Muscle of leg (tissue), 11 donors: ENCODE data around the gene DNALI1. TPM values are rescaled to one million over a fixed set of nuclear protein-coding genes. Genes with fewer than 3 reads are reported as not detected.
"Not testable (repeated sequence)": the region's sequence is repeated elsewhere in the genome, so short reads cannot be mapped to it uniquely, and the experiment has no call there.

Source experiments
- DNase-seq: peaks from one replicate; pipeline ENCODE4 v3.0.0; 2013
- H3K27ac ChIP-seq: one replicate; pipeline ENCODE4 v1.5.1; 2013; ENCODE audit warnings: mild to moderate bottlenecking, low read length, control low read depth
- H3K27me3 ChIP-seq: one replicate; pipeline ENCODE4 v1.6.1; 2013; ENCODE audit warnings: low read length; ENCODE audit not compliant: control insufficient read depth, insufficient read depth
- H3K36me3 ChIP-seq: one replicate; pipeline ENCODE4 v1.6.1; 2013; ENCODE audit warnings: low read length; ENCODE audit not compliant: control insufficient read depth, insufficient read depth
- H3K4me1 ChIP-seq: one replicate; pipeline ENCODE4 v1.6.1; 2013; ENCODE audit warnings: low read length; ENCODE audit not compliant: control insufficient read depth, insufficient read depth
- H3K4me3 ChIP-seq: one replicate; pipeline ENCODE4 v1.5.1; 2013; ENCODE audit warnings: low read length, control low read depth
- H3K9me3 ChIP-seq: replicated peaks from 2 replicates; pipeline ENCODE4 v1.6.1; 2013; ENCODE audit warnings: low read depth, low read length; ENCODE audit not compliant: control insufficient read depth
- WGBS: methylation state at CpG from one replicate; pipeline ENCODE4 v1.1.5; 2013; ENCODE audit warnings: missing lambda C conversion rate; ENCODE audit not compliant: insufficient coverage; 5-methylcytosine and 5-hydroxymethylcytosine counted together
- polyA plus RNA-seq, 8 donors: library from polyadenylated mRNA; unstranded; fragments of 120-200 nt; gene quantifications; one replicate each; pipeline versions ENCODE4 v1.2.1 to v1.2.3, GENCODE V29; 2013; ENCODE audit warnings: inconsistent platforms in 1 of 8, low replicate concordance in 1 of 8; ENCODE audit not compliant: insufficient read length in 8 of 8, insufficient read depth in 1 of 8
- total RNA-seq: library from RNA; stranded (reverse); fragments of 120-200 nt; gene quantifications from one replicate; pipeline ENCODE4 v1.2.4, GENCODE V29; 2013

DNALI1 gene
- total and polyA plus RNA-seq, 9 donors = 8.2 to 22.1 (median 15.6) TPM

DNA sequence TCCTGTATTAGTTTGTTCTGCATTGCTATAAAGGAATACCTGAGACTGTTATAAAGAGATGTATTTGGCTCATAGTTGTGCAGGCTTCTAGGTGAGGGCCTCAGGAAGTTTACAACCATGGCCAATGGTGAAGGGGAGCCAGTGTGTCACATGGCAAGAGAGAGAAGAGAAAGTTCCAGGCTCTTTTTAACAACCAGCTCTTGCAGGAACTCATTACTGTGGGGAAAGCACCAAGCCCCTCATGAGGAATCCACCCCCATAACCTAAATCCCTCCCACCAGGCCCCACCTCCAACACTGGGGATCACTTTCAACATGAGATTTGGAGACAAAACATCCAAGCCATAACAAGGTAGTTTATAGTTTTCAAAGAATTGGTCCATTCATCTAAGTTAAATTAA, 37.1 kb upstream of the DNALI1 start:
- Histone ChIP-seq H3K9me3 (no peaks in the 10 kb centered on the region), H3K27ac (no peak overlapping the region), H3K36me3 (no peaks in the 10 kb centered on the region), H3K27me3 (no peaks in the 10 kb centered on the region), H3K4me1 (peaks cover 7% of the 10 kb centered on the region), H3K4me3 (no peak overlapping the region)
- no peak for DNase-seq

DNA sequence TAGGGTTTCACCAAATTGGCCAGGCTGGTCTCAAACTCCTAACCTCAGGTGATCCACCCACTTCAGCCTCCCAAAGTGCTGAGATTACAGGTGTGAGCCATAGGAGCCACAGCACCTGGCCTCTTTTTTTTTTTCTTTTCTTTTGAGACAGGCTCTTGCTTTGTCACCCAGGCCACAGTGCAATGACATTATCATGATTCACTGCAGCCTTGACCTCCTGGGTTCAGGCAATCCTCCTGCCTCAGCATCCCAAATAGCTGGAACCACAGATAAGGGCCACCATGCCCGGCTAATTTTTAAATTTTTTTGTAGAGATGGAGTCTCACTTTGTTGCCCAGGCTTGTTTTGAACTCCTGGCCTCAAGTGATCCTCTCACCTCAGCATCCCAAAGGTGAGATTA, 26.9 kb upstream of the DNALI1 start:
- not testable (repeated sequence) for H3K27me3 ChIP-seq, DNase-seq, H3K36me3 ChIP-seq, H3K4me3 ChIP-seq, H3K4me1 ChIP-seq, H3K9me3 ChIP-seq, H3K27ac ChIP-seq
- no CpG with 5 or more reads among the region's 1 CpG for WGBS

DNA sequence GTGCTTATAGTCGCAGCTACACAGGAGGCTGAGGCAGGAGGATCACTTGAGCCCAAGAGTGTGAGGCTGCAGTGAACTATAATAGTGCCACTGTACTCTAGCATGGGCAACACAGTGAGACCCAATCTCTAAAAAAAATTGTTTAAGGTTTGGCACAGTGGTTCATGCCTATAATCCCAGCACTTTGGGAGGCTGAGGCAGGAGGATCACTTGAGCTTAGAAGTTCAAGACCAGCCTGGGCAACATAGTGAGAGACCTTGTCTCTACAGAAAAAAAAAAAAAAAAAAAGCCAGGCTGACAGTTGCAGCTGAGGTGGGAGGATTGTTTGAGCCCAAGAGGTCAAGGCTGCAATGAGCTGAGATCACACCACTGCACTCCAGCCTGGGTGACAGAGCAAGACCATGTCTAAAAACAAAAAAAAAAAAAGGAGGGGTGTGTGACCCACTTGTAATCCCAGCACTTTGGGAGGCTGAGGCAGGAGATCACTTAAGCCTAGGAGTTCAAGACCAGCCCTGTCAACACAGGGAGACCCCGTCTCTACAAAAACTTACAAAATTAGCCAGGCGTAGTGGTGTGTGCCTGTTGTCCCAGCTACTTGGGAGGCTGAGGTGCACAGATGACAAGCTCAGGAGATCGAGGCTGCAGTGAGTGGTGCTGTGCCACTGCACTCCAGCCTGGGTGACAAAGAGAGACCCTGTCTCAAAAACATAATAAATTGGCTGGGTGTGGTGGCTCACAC, 24.2 kb upstream of the DNALI1 start:
- not testable (repeated sequence) for H3K27ac ChIP-seq, H3K4me1 ChIP-seq, H3K9me3 ChIP-seq, DNase-seq, H3K27me3 ChIP-seq, H3K4me3 ChIP-seq
- 89% methylated on average over 4 of the region's 4 CpGs for WGBS
- peaks cover 16% of the 10 kb centered on the region for H3K36me3 ChIP-seq

- Histone ChIP-seq H3K27ac (no peak overlapping the region), H3K27me3 (no peaks in the 10 kb centered on the region), H3K9me3 (no peaks in the 10 kb centered on the region), H3K36me3 (peaks cover 22% of the 10 kb centered on the region), H3K4me3 (no peak overlapping the region), H3K4me1 (no peaks in the 10 kb centered on the region)
- DNase-seq = no peak
- WGBS = 100% methylated on average over 1 of the region's 4 CpGs
Measured at GRCh38 chr1:37533317-37534093, 23.2 kb upstream of the DNALI1 start.

DNA sequence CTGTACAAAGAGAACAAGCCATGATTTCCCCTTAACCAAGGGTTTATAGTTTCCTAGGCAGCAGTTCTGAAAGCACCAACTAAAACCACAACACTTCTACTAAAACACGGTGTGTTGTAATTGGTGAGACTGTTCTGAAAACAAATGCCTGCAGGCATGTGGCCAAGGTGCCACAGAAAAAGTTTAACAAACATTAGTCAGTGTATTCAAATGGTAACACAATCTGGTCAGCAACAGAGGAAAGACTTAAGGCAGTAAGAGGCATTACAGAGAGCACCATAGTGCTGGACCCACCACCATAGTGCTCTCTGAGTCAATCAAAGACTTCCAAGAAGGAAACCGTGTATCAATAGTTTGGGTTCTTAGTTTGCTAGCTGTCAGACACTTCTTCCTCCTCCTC, 19.4 kb upstream of the DNALI1 start:
- no peak overlapping the region for H3K4me3 ChIP-seq
- WGBS = 83% methylated on average over 1 of the region's 2 CpGs
- H3K9me3 ChIP-seq = no peaks in the 10 kb centered on the region
- no peak overlapping the region for H3K27ac ChIP-seq
- H3K36me3 ChIP-seq = peaks cover 46% of the 10 kb centered on the region
- DNase-seq = no peak
- no peaks in the 10 kb centered on the region for H3K4me1 ChIP-seq
- no peaks in the 10 kb centered on the region for H3K27me3 ChIP-seq

DNA sequence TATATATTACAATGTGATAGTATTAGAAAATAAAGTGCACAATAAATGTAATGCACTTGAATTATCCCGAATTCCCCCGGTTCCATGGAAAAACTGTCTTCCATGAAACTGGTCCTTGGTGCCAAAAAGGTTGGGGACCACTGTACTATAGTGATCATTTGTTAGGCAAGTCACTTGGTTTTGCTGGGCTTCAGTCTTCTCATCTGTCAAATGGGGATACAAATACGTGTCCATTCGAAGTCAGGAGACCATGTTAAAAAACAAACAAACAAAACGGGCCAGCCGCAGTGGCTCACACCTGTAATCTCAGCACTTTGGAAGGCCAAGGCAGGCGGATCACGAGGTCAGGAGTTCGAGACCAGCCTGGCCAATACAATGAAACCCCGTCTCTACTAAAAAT, 17.6 kb upstream of the DNALI1 start:
- H3K27ac ChIP-seq, H3K9me3 ChIP-seq, H3K4me1 ChIP-seq, DNase-seq, H3K4me3 ChIP-seq, H3K27me3 ChIP-seq: not testable (repeated sequence)
- H3K36me3 ChIP-seq = peaks cover 51% of the 10 kb centered on the region
- WGBS = 94% methylated on average over 5 of the region's 10 CpGs

- 94% methylated on average over 30 of the region's 30 CpGs for WGBS
- no peaks in the 10 kb centered on the region for H3K4me1 ChIP-seq
- no peak for DNase-seq
- H3K4me3 ChIP-seq = no peak overlapping the region
- H3K27ac ChIP-seq = no peak overlapping the region
- no peaks in the 10 kb centered on the region for H3K27me3 ChIP-seq
- H3K9me3 ChIP-seq = no peaks in the 10 kb centered on the region
- H3K36me3 ChIP-seq = peaks cover 60% of the 10 kb centered on the region
Measured at GRCh38 chr1:37540036-37540785, 16.5 kb upstream of the DNALI1 start.

DNA sequence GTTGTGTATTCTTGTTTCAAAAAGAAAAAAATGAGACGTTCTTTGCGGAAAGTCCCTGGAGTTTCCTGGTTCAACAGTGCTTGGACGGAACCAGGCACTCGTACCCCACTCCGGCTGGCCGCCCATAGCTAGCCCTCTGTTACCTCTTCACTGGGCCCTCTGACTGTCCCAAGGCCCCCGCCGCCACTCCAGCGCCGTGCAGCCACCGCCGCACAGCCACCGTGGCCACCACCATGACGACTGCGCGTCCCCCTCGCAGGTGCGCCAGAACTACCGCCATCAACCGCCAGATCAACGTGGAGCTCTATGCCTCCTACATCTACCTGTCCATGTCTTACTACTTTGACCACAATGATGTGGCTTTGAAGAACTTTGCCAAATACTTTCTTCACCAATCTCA, 12.2 kb upstream of the DNALI1 start:
- no peaks in the 10 kb centered on the region for H3K27me3 ChIP-seq
- H3K4me1 ChIP-seq = no peaks in the 10 kb centered on the region
- H3K27ac ChIP-seq = no peak overlapping the region
- no peaks in the 10 kb centered on the region for H3K9me3 ChIP-seq
- no peak overlapping the region for H3K4me3 ChIP-seq
- WGBS = 97% methylated on average over 21 of the region's 21 CpGs
- no peak for DNase-seq
- peaks cover 45% of the 10 kb centered on the region for H3K36me3 ChIP-seq

DNA sequence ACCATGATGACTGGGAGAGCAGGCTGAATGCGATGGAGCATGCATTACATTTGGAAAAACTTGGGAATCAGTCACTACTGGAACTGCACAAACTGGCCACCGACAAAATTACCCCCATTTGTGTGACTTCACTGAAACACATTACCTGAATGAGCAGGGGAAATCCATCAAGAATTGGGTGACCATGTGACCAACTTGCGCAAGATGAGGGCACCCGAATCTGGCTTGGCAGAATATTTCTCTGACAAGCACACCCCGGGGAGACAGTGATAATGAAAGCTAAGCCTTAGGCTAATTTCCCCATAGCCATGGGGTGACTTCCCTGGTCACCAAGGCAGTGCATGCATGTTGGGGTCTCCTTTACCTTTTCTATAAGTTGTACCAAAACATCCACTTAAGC, 11.7 kb upstream of the DNALI1 start:
- Histone ChIP-seq H3K9me3 (no peaks in the 10 kb centered on the region), H3K27me3 (no peaks in the 10 kb centered on the region), H3K4me3 (no peak overlapping the region), H3K4me1 (no peaks in the 10 kb centered on the region), H3K36me3 (peaks cover 41% of the 10 kb centered on the region), H3K27ac (no peak overlapping the region)
- DNase-seq = no peak
- WGBS = 92% methylated on average over 5 of the region's 5 CpGs

DNA sequence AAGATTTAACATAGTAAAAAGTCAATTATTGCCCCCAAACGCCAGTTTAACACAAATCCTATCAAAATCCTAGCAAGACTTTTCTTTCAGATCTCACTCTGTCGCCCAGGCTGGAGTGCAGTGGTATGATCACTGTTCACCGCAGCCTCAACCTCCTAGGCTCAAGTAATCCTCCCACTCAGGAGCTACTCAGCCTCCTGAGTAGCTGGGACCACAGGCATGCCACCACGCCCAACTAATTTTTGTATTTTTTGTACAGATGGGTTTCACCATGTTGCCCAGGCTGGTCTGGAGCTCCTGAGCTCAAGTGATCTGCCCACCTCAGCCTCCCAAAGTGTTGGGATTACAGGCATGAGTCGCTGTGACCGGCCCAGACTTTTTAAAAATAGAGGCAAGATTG, 7.4 kb upstream of the DNALI1 start:
- Histone ChIP-seq H3K27ac (no peak overlapping the region), H3K36me3 (peaks cover 31% of the 10 kb centered on the region), H3K27me3 (no peaks in the 10 kb centered on the region), H3K4me1 (peaks cover 13% of the 10 kb centered on the region), H3K4me3 (no peak overlapping the region), H3K9me3 (no peaks in the 10 kb centered on the region)
- 82% methylated on average over 2 of the region's 6 CpGs for whole genome bisulfite sequencing
- DNase-seq = no peak
